Measurements from ENCODE around the gene SLC25A41. TPM values are rescaled to one million over a fixed set of nuclear protein-coding genes. Genes with fewer than 3 reads are reported as not detected.
A peak's percentile ranks its signal among the peaks of the same experiment; 100 is the strongest.

SLC25A41 gene
- total RNA-seq, 1 donor from 2014 or later = not detected

DNA sequence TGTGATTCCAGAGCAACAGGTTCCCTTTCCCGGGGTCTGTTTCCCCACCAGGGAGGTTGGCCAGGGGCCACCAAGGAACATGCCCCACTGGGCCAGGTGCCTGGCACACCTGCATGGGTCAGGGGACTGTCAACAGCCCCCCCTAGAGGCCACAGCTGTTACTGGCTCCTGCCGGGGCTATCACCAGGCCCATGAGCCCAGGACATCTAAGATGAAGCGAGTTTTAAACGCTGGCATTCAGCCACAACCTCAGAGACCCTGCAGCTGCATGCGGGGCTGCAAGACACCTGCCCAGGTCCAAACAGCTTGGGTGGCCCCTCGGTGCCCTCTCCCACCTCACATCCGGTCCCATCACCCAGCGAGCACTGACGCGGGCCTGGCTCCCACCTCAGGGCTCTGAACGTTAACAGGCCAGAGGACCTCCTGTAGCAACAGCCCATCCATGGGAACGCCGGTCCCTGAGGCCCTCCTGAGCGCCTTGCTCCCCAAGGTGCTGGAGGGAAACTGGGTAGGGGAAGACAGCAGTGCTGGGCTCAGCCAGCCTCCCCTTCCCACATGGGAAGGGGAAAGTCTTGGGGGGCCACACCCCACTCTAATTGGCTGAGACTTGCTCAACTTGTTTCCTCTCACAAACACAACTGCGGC, 21.0 kb downstream of the SLC25A41 start:
- no peak for FAIRE-seq
- H3K27me3 ChIP-seq (ENCODE audit: control insufficient read depth, insufficient read depth, low read length) = no peaks in the 10 kb centered on the region
- H3K4me3 ChIP-seq (ENCODE audit: low read depth, low read length) = no peak overlapping the region
- peaks cover 18% of the 10 kb centered on the region for H3K36me3 ChIP-seq (ENCODE audit: control insufficient read depth, insufficient read depth, low read length)
- peak; percentile 23 for DNase-seq (ENCODE audit: low read depth)
- TF ChIP-seq CTCF (IDR thresholded peaks at IDR 0.05; ENCODE audit: insufficient read depth, low read length, severe bottlenecking) = peak; percentile 77

- Histone ChIP-seq H3K27me3 (ENCODE audit: control insufficient read depth, insufficient read depth, low read length) (no peaks in the 10 kb centered on the region), H3K4me3 (ENCODE audit: low read depth, low read length) (no peak overlapping the region), H3K36me3 (ENCODE audit: control insufficient read depth, insufficient read depth, low read length) (peaks cover 15% of the 10 kb centered on the region)
- TF ChIP-seq CTCF (IDR thresholded peaks at IDR 0.05; ENCODE audit: insufficient read depth, low read length, severe bottlenecking) = no peak
- FAIRE-seq (no peak), DNase-seq (ENCODE audit: low read depth) (no peak)
Observed at GRCh38 chr19:6412061-6412446, 21.5 kb downstream of the SLC25A41 start.

- Histone ChIP-seq H3K36me3 (ENCODE audit: control insufficient read depth, insufficient read depth, low read length) (peaks cover 2% of the 10 kb centered on the region), H3K27me3 (ENCODE audit: control insufficient read depth, insufficient read depth, low read length) (no peaks in the 10 kb centered on the region), H3K4me3 (ENCODE audit: low read depth, low read length) (no peak overlapping the region)
- no peak for DNase-seq (ENCODE audit: low read depth)
- no peak for TF ChIP-seq CTCF (IDR thresholded peaks at IDR 0.05; ENCODE audit: insufficient read depth, low read length, severe bottlenecking)
- FAIRE-seq = no peak
Observed at GRCh38 chr19:6409346-6409745, 24.2 kb downstream of the SLC25A41 start.

DNA sequence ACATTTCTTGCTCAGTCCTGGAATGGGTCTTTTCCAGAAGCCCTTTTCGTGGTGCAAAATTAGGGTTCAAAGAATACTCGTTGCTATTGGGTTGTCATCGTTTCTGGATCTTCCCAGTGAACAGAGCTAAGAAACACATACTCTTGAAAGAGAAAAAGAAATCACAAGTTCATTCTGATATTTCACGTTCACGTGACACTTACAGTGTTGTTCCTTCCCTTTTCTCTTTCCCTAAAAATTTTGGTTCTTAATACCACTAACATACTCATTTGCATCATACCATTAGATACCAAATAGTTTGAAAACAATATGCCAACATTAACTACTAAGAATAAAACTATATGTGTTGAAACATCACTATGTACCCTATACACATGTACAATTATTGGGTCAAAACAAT, 27.2 kb downstream of the SLC25A41 start:
- Histone ChIP-seq H3K4me3 (ENCODE audit: low read depth, low read length) (no peak overlapping the region), H3K36me3 (ENCODE audit: control insufficient read depth, insufficient read depth, low read length) (no peaks in the 10 kb centered on the region), H3K27me3 (ENCODE audit: control insufficient read depth, insufficient read depth, low read length) (no peaks in the 10 kb centered on the region)
- FAIRE-seq (no peak), DNase-seq (ENCODE audit: low read depth) (no peak)
- no peak for TF ChIP-seq CTCF (IDR thresholded peaks at IDR 0.05; ENCODE audit: insufficient read depth, low read length, severe bottlenecking)

- Histone ChIP-seq H3K27me3 (ENCODE audit: control insufficient read depth, insufficient read depth, low read length) (no peaks in the 10 kb centered on the region), H3K36me3 (ENCODE audit: control insufficient read depth, insufficient read depth, low read length) (no peaks in the 10 kb centered on the region), H3K4me3 (ENCODE audit: low read depth, low read length) (no peak overlapping the region)
- DNase-seq (ENCODE audit: low read depth) = no peak
- TF ChIP-seq CTCF (IDR thresholded peaks at IDR 0.05; ENCODE audit: insufficient read depth, low read length, severe bottlenecking) = no peak
- no peak for FAIRE-seq
Observed at GRCh38 chr19:6402837-6403608, 30.5 kb downstream of the SLC25A41 start.

Measured in bronchial epithelial cell (primary cell).